Tongue (tissue), 2 donors: ENCODE data around the gene NCAN. TPM values are rescaled to one million over a fixed set of nuclear protein-coding genes. Genes with fewer than 3 reads are reported as not detected.
"Not testable (repeated sequence)": the region's sequence is repeated elsewhere in the genome, so short reads cannot be mapped to it uniquely, and the experiment has no call there.

Experiments used
- DNase-seq: peaks from one replicate; pipeline ENCODE4 v3.0.0-alpha.2; 2015
- total RNA-seq: library from RNA; depleted of rRNA; stranded (reverse); fragments of >200 nt; gene quantifications from one replicate; pipeline ENCODE4 v1.2.3, GENCODE V29; 2014

Gene NCAN
- total RNA-seq, 1 donor from 2014 or later: under 0.01 TPM

GRCh38 chr19:19224150-19224851 is 12.5 kb downstream of the NCAN start:
- no peak for DNase-seq

DNA sequence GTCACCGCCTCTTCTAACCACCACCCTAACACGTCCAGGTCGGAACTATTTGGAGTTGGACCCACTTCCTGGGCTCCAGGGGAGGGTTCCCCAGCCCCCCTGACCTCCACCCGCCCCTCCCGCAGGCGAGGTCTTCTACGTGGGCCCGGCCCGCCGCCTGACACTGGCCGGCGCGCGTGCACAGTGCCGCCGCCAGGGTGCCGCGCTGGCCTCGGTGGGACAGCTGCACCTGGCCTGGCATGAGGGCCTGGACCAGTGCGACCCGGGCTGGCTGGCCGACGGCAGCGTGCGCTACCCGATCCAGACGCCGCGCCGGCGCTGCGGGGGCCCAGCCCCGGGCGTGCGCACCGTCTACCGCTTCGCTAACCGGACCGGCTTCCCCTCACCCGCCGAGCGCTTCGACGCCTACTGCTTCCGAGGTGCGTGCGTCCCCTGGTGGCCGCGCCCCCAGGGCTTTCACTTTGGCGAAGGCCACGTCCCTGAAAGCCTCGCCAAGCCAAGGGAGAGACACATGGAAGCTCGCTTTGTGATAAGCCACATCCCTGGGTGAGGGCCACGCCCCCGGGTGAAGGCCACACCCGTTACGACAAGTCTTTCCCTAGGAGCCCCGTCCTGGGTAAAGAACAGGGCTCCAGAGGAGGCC is 13.2 kb downstream of the NCAN start:
- DNase-seq: peak; percentile 43

DNA sequence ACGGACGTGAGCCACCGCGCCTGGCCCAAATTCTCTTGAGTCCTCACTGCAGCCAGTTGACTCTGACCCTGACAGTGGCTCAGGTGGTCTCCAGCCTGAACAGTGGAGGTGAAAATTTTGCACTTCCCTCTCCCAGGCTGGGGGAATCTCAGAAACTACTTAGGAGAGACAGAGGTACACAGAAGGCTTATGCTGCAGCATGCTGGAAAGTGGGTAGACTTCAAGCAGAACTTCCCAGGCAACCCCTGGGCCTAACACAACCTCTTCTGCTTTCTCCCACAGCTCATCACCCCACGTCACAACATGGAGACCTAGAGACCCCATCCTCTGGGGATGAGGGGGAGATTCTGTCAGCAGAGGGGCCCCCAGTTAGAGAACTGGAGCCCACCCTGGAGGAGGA is 14.4 kb downstream of the NCAN start:
- no peak for DNase-seq

- DNase-seq: no peak
These were observed 14.9 kb downstream of the NCAN start for GRCh38 chr19:19226663-19227062.

DNA sequence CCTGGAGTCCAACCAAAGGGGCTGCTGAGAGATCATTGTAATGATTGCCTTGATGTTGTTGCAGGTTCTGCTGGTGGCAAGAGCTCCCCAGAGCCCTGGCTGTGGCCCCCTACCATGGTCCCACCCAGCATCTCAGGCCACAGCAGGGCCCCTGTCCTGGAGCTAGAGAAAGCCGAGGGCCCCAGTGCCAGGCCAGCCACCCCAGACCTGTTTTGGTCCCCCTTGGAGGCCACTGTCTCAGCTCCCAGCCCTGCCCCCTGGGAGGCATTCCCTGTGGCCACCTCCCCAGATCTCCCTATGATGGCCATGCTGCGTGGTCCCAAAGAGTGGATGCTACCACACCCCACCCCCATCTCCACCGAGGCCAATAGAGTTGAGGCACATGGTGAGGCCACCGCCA is 15.5 kb downstream of the NCAN start:
- DNase-seq: no peak

DNA sequence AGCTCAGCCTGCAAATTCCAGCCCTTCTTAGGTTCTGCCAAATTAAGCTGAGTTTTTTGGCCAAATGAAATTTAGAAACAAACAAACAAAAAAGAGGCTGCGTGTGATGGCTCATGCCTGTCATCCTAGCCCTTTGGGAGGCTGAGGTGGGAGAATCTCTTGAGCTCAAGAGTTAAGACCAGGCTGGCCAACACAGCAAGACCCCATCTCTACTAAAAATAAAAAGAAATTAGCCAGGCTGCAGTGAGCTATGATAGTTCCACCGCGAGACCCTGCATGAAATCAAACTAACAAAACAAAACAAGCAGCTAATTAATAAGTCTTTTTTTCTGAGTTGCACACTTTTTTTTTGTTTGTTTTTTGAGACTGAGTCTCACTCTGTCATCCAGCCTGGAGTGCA is 17.9 kb downstream of the NCAN start:
- DNase-seq: no peak

DNA sequence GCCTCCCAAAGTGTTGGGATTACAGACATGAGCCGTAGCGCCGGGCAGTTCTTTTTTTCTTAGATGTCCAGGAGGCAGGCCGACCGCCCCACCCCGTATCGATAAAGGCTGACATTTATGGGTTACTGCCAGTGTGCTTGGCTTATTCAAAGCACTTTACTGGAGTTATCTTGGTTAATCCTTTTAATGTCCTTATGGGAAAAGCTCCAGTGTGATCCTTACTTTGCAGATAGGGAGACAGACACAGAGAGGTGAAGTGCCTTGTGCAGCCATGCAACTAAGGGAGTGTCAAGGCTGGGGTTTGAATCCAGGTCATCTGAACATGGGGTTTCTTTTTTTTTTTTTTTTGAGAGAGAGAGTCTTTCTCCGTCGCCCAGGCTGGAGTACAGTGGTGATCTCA is 19.2 kb downstream of the NCAN start:
- DNase-seq: no peak

GRCh38 chr19:19232261-19232721 is 20.5 kb downstream of the NCAN start:
- peak; percentile 84 for DNase-seq

DNA sequence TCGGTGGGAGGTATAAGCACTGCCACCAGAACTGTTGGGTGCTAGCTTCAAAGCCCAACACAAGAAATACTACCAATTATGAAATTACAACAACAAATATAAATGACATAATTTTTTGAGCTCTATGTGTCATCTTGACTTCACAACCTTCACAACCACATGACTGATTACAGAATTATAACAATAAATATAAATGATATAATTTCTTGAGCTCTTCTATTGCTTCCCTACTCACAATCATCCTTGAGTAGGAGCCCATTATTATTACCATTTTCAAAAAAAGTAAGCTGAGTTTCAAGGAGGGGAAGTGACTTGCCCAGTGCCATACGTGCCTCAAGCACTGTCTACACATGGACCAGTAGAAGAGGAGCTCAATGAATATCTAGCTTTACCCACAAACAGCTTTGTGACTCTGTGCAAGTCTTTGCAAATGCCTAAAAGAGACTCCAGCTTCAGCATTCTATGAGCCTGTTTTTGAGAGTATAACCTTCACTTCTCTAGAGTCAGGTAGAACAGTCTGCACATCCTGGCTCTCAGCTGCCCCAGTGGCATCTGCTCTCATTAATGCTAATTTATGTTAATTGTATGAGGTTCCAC is 22.6 kb downstream of the NCAN start:
- no peak for DNase-seq

- DNase-seq: no peak
These were observed 24.4 kb downstream of the NCAN start for GRCh38 chr19:19236173-19236572.

- no peak for DNase-seq
These were observed 26.6 kb downstream of the NCAN start for GRCh38 chr19:19238126-19238894.

DNA sequence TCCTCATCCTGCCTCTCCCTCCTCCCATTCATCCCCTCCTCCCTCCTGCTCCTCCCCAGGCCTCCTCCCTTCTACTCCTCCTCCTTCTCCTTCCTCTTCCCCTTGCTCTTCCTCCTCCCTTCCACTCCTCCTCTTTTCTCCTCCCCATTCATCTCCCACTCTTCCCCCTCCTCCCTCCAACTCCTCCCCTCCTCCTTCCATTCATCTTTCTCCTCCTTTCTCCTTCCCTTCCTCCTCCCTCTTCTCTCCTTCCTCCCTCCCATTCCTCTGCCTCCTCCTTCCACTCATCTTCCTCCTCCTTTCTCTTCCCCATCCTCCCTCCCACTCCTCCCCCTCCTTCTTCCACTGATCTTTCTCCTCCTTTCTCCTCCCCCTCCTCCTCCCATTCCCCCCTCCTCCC is 27.9 kb downstream of the NCAN start:
- DNase-seq: no peak

GRCh38 chr19:19240476-19240875 is 28.7 kb downstream of the NCAN start:
- no peak for DNase-seq

DNA sequence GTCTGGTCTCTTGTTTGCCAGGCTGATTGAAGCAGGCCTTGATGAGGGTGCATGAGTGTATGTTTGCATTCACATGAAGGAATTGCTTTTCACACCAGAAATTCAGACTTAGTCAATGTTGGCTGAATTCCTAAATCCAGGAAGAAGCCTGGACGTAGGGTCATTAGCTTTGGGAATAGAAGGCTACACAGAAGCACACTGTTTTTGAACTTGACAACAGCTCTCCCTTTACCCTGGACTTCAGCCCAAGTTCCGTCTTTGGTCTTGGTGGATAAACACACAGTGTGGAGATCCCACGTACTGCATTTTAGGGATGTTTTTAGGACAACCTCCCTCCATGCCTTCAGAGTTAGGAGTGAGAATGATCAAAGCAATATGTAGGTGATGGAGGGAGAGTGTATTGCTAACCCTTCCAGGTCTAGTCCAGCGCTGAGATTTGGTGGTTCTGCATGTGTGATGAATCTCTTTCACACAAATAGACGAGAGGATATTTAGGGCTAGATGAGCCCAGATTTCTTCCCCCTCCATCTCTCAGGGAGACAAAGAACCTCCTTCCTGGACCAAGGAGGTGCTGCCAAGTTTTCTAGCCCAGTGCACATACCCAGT is 38.5 kb downstream of the NCAN start:
- no peak for DNase-seq

DNA sequence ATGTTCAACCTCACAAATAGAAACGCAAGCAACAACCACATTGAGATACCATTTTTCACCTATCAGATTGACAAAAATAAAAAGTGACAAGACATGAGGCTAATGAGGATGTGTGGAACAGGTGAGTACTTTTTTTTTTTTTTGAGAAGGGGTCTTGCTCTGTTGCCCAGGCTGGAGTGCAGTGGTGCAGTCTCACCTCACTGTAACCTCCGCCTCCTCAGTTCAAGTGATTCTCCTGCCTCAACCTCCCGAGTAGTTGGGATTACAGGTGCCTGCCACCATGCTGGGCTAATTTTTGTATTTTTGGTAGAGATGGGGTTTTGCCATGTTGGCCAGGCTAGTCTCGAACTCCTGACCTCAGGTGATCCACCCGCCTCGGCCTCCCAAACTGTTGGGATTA is 41.7 kb downstream of the NCAN start:
- DNase-seq: not testable (repeated sequence)

GRCh38 chr19:19256072-19256969 is 44.6 kb downstream of the NCAN start:
- DNase-seq: peak; percentile 40

GRCh38 chr19:19257137-19257536 is 45.4 kb downstream of the NCAN start:
- no peak for DNase-seq

GRCh38 chr19:19257836-19258588 is 46.3 kb downstream of the NCAN start:
- no peak for DNase-seq

DNA sequence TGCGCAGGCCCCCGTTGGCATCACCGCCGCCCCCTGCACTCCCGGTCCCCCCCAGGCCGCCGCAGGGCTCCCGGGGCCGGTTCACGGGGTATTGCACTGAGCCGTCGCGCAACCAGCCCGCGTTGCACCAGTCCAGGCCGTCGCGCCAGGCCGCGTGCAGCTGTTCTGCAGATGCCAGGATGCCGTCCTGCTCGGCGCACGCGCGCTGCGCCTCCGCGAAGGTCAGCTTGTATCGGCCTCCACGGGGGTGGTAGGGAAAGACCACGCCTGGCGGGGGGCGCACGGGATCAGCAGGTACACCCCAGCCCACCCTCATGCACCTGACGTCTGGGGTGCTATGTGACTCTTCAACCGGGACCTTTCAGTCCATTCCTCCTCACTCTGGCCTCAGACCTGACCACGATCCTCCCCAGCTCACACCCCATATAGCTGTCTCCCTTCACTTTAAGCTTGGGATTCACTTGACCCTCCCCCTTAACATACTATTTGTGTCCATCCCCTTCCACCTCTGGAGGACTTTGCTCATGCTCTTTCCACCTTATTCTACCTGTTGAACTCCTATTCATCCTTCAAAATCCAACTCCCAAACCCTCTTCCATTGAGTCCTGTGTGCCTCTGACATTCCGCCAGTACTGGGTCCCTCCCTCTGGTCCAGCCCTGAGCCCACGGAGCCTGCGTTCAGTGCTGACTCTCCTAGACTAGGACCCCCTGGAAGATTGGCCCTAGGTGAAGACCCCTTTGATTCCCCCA is 47.0 kb downstream of the NCAN start:
- no peak for DNase-seq

DNA sequence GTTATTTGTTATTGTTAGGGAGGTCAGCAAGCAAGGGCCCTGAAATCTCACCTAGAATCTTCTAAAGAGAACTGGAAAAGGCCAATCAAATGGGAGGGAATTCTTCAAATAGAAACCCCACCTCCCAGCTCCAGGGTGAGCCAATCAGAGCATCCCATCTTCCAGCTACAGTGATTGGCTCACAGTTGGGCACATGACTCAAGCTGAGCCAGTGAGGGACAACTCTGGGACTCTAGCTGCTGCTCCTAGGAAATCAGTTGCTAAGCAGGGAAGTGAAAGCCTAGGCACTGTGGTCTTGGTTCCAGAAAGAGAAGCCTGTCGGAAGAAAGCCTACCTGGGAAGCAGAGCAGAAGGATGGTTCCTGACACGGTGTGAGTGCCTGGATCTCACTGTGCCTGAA is 48.0 kb downstream of the NCAN start:
- DNase-seq: peak; percentile 14
